HG02610 (cell line): ENCODE data around the gene MGAT5B.
"Not testable (repeated sequence)": the region's sequence is repeated elsewhere in the genome, so short reads cannot be mapped to it uniquely, and the experiment has no call there.

Experiments used
- ATAC-seq: cut with Tn5 transposase; IDR thresholded peaks from one replicate; pipeline ENCODE4 v1.9.1; 2021; ENCODE audit warnings: mild to moderate bottlenecking, moderate library complexity; ENCODE audit not compliant: unreplicated experiment

The MGAT5B gene, protein sequence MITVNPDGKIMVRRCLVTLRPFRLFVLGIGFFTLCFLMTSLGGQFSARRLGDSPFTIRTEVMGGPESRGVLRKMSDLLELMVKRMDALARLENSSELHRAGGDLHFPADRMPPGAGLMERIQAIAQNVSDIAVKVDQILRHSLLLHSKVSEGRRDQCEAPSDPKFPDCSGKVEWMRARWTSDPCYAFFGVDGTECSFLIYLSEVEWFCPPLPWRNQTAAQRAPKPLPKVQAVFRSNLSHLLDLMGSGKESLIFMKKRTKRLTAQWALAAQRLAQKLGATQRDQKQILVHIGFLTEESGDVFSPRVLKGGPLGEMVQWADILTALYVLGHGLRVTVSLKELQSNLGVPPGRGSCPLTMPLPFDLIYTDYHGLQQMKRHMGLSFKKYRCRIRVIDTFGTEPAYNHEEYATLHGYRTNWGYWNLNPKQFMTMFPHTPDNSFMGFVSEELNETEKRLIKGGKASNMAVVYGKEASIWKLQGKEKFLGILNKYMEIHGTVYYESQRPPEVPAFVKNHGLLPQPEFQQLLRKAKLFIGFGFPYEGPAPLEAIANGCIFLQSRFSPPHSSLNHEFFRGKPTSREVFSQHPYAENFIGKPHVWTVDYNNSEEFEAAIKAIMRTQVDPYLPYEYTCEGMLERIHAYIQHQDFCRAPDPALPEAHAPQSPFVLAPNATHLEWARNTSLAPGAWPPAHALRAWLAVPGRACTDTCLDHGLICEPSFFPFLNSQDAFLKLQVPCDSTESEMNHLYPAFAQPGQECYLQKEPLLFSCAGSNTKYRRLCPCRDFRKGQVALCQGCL

GRCh38 chr17:76868176-76868668 lies at the start of gene MGAT5B:
Gene MGAT5B, plus strand, starts transcription at chr17:76868404. Its CDS starts 626 bp downstream, at chr17:76869030.
- ATAC-seq = peak; percentile 58

- no peak for ATAC-seq
Measured at GRCh38 chr17:76820039-76820438, 48.2 kb upstream of the MGAT5B start.

DNA sequence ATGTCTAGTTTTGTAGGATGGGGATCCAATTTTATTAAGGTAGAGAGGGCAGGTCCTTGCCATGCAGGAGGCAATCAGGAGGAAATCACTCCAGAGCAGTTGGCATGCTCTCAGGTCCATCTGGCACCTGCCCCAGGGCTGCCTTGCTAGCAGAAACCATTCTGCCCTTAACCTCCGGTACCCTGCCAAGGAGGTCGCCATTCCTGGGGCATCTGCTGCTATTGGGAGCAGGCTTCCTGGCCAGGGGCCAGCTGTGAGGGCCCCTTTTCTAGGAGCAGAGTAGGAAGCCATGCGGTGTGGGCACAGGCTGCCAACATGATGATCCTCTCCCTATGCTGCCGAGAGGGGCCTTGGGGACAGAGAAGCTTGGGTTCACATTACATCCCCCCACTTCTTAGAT lies 47.6 kb upstream of the MGAT5B start:
- ATAC-seq = no peak

GRCh38 chr17:76822184-76822778 lies 45.9 kb upstream of the MGAT5B start:
- no peak for ATAC-seq

- no peak for ATAC-seq
Measured at GRCh38 chr17:76824093-76824492, 44.1 kb upstream of the MGAT5B start.

- ATAC-seq = no peak
Measured at GRCh38 chr17:76826330-76827068, 41.7 kb upstream of the MGAT5B start.

- ATAC-seq = no peak
Measured at GRCh38 chr17:76827736-76828135, 40.5 kb upstream of the MGAT5B start.

GRCh38 chr17:76830987-76831715 lies 37.1 kb upstream of the MGAT5B start:
- no peak for ATAC-seq

- ATAC-seq = no peak
Measured at GRCh38 chr17:76833034-76833644, 35.1 kb upstream of the MGAT5B start.

DNA sequence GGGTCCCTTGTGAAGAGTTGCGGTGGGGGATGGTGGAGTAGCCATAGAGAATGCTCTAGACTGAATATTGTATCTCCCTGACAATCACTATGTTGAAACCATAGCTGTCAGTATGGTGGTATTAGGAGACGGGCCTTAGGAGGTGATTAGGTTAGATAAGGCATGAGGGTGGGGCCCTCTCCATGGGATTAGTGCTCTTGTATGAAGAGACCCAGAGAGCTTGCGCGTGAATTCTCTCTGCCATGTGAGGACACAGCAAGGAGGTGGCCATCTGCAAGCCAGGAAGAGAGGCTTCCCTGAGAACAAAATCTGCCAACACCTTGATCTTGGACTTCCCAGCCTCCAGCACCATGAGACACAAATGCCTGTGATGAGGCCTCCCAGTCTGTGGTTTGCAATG lies 34.5 kb upstream of the MGAT5B start:
- ATAC-seq = no peak

- ATAC-seq = no peak
Measured at GRCh38 chr17:76834870-76835269, 33.3 kb upstream of the MGAT5B start.

- ATAC-seq = no peak
Measured at GRCh38 chr17:76840443-76840767, 27.8 kb upstream of the MGAT5B start.

GRCh38 chr17:76840884-76841775 lies 27.1 kb upstream of the MGAT5B start:
- no peak for ATAC-seq

- ATAC-seq = no peak
Measured at GRCh38 chr17:76841776-76842405, 26.3 kb upstream of the MGAT5B start.

GRCh38 chr17:76843068-76843467 lies 25.1 kb upstream of the MGAT5B start:
- ATAC-seq = not testable (repeated sequence)

DNA sequence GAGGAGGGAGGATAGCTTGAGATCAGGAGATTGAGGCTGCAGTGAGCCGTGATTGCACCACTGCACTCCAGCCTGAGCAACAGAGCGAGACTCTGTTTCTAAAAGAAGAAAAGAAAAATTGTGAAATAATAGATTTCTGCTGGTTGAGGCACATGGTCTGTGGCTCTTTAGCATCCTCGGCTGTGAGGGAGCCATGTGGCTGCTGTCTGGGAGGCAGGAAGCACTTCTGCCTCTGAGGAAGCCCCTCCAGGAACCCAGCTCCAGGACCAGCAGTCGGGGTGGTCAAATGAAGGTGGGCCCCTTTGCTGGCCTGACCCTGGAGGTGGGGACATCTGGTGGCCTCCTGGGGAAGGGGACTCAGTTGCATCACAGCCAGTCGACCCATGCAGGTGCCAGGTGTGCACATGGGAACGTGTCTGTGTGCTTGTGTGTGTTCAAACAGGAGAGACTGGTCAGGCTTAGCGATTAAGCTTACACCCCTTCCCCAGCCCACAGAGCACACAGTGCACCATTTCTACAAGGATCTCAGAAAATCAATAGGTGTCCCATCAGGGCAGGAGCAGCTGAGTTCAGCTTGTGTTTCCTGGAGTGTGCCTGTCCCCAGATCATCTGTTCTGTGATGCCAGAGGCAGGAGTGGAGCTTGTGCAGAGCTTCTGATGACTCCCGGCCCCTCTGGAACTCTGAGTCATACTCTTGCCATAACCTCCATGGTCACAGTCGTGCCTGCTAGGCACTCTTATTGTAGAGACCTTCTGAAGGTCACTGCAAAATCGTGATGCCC lies 24.3 kb upstream of the MGAT5B start:
- no peak for ATAC-seq

GRCh38 chr17:76844485-76844829 lies 23.7 kb upstream of the MGAT5B start:
- no peak for ATAC-seq

DNA sequence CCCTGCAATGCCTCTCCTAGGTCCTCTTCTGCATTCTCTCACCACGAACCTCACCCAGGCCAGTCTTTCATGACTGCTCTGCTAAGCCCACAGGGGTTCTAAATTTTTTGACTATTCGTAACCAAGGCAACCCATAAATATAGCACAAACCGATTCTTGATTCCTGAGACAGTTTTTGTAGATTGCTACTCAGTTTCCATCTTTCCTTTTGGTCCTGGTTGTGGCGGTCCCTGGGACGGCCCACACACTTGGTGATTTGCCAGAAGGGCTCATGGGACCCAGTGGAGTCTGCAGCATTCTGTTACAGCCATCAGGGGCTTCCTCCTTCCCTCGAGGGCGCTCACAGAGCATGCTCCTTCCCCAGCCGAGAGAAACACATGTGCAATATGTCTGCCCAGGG lies 23.4 kb upstream of the MGAT5B start:
- no peak for ATAC-seq
